ENCODE results near the gene CLASP1.
"Not testable (repeated sequence)": the region's sequence is repeated elsewhere in the genome, so short reads cannot be mapped to it uniquely, and the experiment has no call there.

The CLASP1 gene

GRCh38 chr2:121649149-121649595, at the start of gene CLASP1:
TSS of gene CLASP1 (minus strand) at chr2:121649462. CDS start at chr2:121605895, 43,567 bp downstream.
- no peak for DNase-seq (ENCODE audit: low read depth)

GRCh38 chr2:121698318-121698930, 49.2 kb upstream of the CLASP1 start:
- DNase-seq (ENCODE audit: low read depth), result no peak

- DNase-seq (ENCODE audit: low read depth), result no peak
These were observed 47.9 kb upstream of the CLASP1 start for GRCh38 chr2:121697108-121697631.

- no peak for DNase-seq (ENCODE audit: low read depth)
These were observed 47.2 kb upstream of the CLASP1 start for GRCh38 chr2:121696410-121696930.

- no peak for DNase-seq (ENCODE audit: low read depth)
These were observed 45.8 kb upstream of the CLASP1 start for GRCh38 chr2:121695171-121695451.

GRCh38 chr2:121694398-121695170, 45.3 kb upstream of the CLASP1 start:
- DNase-seq (ENCODE audit: low read depth), result no peak

GRCh38 chr2:121690572-121690971, 41.3 kb upstream of the CLASP1 start:
- DNase-seq (ENCODE audit: low read depth), result not testable (repeated sequence)

- no peak for DNase-seq (ENCODE audit: low read depth)
These were observed 40.8 kb upstream of the CLASP1 start for GRCh38 chr2:121690095-121690494.

GRCh38 chr2:121689356-121689755, 40.1 kb upstream of the CLASP1 start:
- no peak for DNase-seq (ENCODE audit: low read depth)

- DNase-seq (ENCODE audit: low read depth), result no peak
These were observed 39.6 kb upstream of the CLASP1 start for GRCh38 chr2:121688820-121689219.

GRCh38 chr2:121686902-121687301, 37.6 kb upstream of the CLASP1 start:
- DNase-seq (ENCODE audit: low read depth), result no peak

GRCh38 chr2:121686218-121686617, 37.0 kb upstream of the CLASP1 start:
- no peak for DNase-seq (ENCODE audit: low read depth)

GRCh38 chr2:121682396-121683298, 33.4 kb upstream of the CLASP1 start:
- DNase-seq (ENCODE audit: low read depth), result no peak

GRCh38 chr2:121677855-121678254, 28.6 kb upstream of the CLASP1 start:
- no peak for DNase-seq (ENCODE audit: low read depth)

GRCh38 chr2:121671621-121672020, 22.4 kb upstream of the CLASP1 start:
- DNase-seq (ENCODE audit: low read depth), result not testable (repeated sequence)

GRCh38 chr2:121670181-121670580, 20.9 kb upstream of the CLASP1 start:
- DNase-seq (ENCODE audit: low read depth), result no peak

- DNase-seq (ENCODE audit: low read depth), result no peak
These were observed 18.4 kb upstream of the CLASP1 start for GRCh38 chr2:121667618-121668017.

GRCh38 chr2:121666042-121666441, 16.8 kb upstream of the CLASP1 start:
- DNase-seq (ENCODE audit: low read depth), result no peak

- no peak for DNase-seq (ENCODE audit: low read depth)
These were observed 16.2 kb upstream of the CLASP1 start for GRCh38 chr2:121665504-121665903.

GRCh38 chr2:121664713-121665112, 15.5 kb upstream of the CLASP1 start:
- no peak for DNase-seq (ENCODE audit: low read depth)

- DNase-seq (ENCODE audit: low read depth), result no peak
These were observed 14.8 kb upstream of the CLASP1 start for GRCh38 chr2:121664086-121664485.

- no peak for DNase-seq (ENCODE audit: low read depth)
These were observed 14.2 kb upstream of the CLASP1 start for GRCh38 chr2:121663434-121663833.

Data from T-helper 22 cell (primary cell).